ENCODE results near the gene RPS6KB1. TPM values are rescaled to one million over a fixed set of nuclear protein-coding genes. Genes with fewer than 3 reads are reported as not detected.

RPS6KB1 gene
- total RNA-seq, 1 experiment from 2014 or later: 75.7 TPM

GRCh38 chr17:59874376-59874775, 18.5 kb upstream of the RPS6KB1 start:
- ATAC-seq (no peak), DNase-seq (ENCODE audit: low read depth, low spot score) (no peak)
- no peak overlapping the region for H3K9ac ChIP-seq (ENCODE audit: low read length)
- no peaks in the 10 kb centered on the region for H3K9me2 ChIP-seq (ENCODE audit: insufficient read depth)
- CTCF ChIA-PET: no interaction called here
- no peaks in the 10 kb centered on the region for H4K20me1 ChIP-seq (ENCODE audit: insufficient read depth)
- H2AFZ ChIP-seq (ENCODE audit: low read depth, low read length, poor library complexity, severe bottlenecking): no peak overlapping the region
- peaks cover 10 to 23% of the 10 kb centered on the region in 2 experiments; a peak in 3 of 4 replicates for H3K36me3 ChIP-seq (ENCODE audit: control insufficient read depth in 1 of 2, insufficient read depth in 2 of 2, low read length in 2 of 2)
- no peak overlapping the region for H3K4me2 ChIP-seq (ENCODE audit: low read length)
- H3K4me1 ChIP-seq (ENCODE audit: control insufficient read depth in 1 of 2, insufficient read depth in 2 of 2, low read length in 2 of 2): 0 out of 4 replicates have a peak, but pooled peaks cover 4 to 5% of the 10 kb centered on the region in 2 experiments
- H3K79me2 ChIP-seq (ENCODE audit: insufficient read depth, low read length): no peaks in the 10 kb centered on the region
- POLR2A ChIA-PET: no interaction called here
- RAD21 ChIA-PET (ENCODE audit: low non-redundant PET in 1 of 2, low total read pairs in 2 of 2, uncharacterized antibody in 2 of 2, unreplicated experiment in 2 of 2): no interaction called here
- no peak for TF ChIP-seq TCF7L2 (IDR thresholded peaks at IDR 0.05; ENCODE audit: borderline replicate concordance, extremely low read depth, insufficient read depth, insufficient read length)
- no peak for TF ChIP-seq MAX (IDR thresholded peaks at IDR 0.05)
- no peak for TF ChIP-seq POLR2A (IDR thresholded peaks at IDR 0.05; ENCODE audit: borderline replicate concordance, extremely low read depth, insufficient read depth, insufficient read length)
- TF ChIP-seq ZNF274 (IDR thresholded peaks at IDR 0.05; ENCODE audit: low read depth, low read length): no peak
- TF ChIP-seq CBX3 (IDR thresholded peaks at IDR 0.05; ENCODE audit: low read depth): no peak
- no peak for TF ChIP-seq ELF1 (IDR thresholded peaks at IDR 0.05; ENCODE audit: borderline replicate concordance, low read depth)
- no peak for TF ChIP-seq CTCF (IDR thresholded peaks at IDR 0.05 in 2 of 3, conservative IDR thresholded peaks at IDR 0.05 in 1 of 3; ENCODE audit: borderline replicate concordance in 1 of 3, insufficient read depth in 1 of 3, low read depth in 2 of 3, low read length in 2 of 3)
- TF ChIP-seq EZH2phosphoT487 (IDR thresholded peaks at IDR 0.05; ENCODE audit: borderline replicate concordance): no peak
- TF ChIP-seq FOSL1 (IDR thresholded peaks at IDR 0.05; ENCODE audit: low read depth): no peak
- no peak for TF ChIP-seq YY1 (IDR thresholded peaks at IDR 0.05; ENCODE audit: extremely low read depth, insufficient replicate concordance, low read depth, low read length)
- TF ChIP-seq REST (IDR thresholded peaks at IDR 0.05; ENCODE audit: low read depth): no peak
- no peak for TF ChIP-seq CEBPB (IDR thresholded peaks at IDR 0.05; ENCODE audit: low read depth)
- no peak for TF ChIP-seq SRF (IDR thresholded peaks at IDR 0.05; ENCODE audit: low read depth)
- TF ChIP-seq SP1 (IDR thresholded peaks at IDR 0.05; ENCODE audit: low read depth): no peak
- intact Hi-C loops (cut with micrococcal nuclease): no loop called here
- BruUV-seq (replicated peaks): no TSS peak
- H3K27ac ChIP-seq (ENCODE audit: low read depth, low read length): no peak overlapping the region
- H3K4me3 ChIP-seq (replicated peaks in 1 of 2; ENCODE audit: low read depth in 1 of 2, low read length in 2 of 2): no peak overlapping the region
- no peaks in the 10 kb centered on the region for H3K9me3 ChIP-seq (ENCODE audit: control insufficient read depth in 1 of 2, insufficient read depth in 1 of 2, low read depth in 1 of 2, low read length in 2 of 2)
- H3K27me3 ChIP-seq (ENCODE audit: insufficient read depth, low read length): no peaks in the 10 kb centered on the region
